K562 (cell line): ENCODE data around the gene ZNF30. TPM values are rescaled to one million over a fixed set of nuclear protein-coding genes. Genes with fewer than 3 reads are reported as not detected.

Experiments used
- ARNT ChIP-seq, 2 experiments: fragments of 450-650 bp; IDR thresholded peaks; 2 replicates each; pipeline ENCODE4 v1.6.1; 2016; ENCODE audit warnings: mild to moderate bottlenecking in 1 of 2
- ELF2 ChIP-seq: fragments of 250-450 bp; sonication (Bioruptor Pico); IDR thresholded peaks from 2 replicates; pipeline ENCODE4 v1.5.0; 2021; ENCODE audit warnings: mild to moderate bottlenecking
- FOXO4 ChIP-seq: fragments of 450-650 bp; formaldehyde crosslinking; IDR thresholded peaks from 2 replicates; pipeline ENCODE4 v1.4.0; 2020; ENCODE audit warnings: mild to moderate bottlenecking, moderate library complexity
- KDM4B ChIP-seq, 2 experiments: fragments of 450-650 bp in 1 of 2; sonication (generic) in 1 of 2; IDR thresholded peaks; 2 replicates each; pipeline ENCODE4 v1.6.1; 2016 to 2017; ENCODE audit warnings: borderline replicate concordance in 2 of 2, antibody characterized with exemption in 1 of 2, low read depth in 1 of 2, mild to moderate bottlenecking in 1 of 2
- NFE2L1 ChIP-seq: fragments of 450-650 bp; IDR thresholded peaks from 2 replicates; pipeline ENCODE4 v1.6.1; 2016; ENCODE audit warnings: missing genetic modification characterization, low read depth, mild to moderate bottlenecking, missing compliant biosample characterization, moderate library complexity, borderline replicate concordance
- POU5F1 ChIP-seq: fragments of 150-350 bp; IDR thresholded peaks from 2 replicates; pipeline ENCODE4 v1.6.1; 2014; ENCODE audit warnings: borderline replicate concordance, low read length, low read depth, mild to moderate bottlenecking; ENCODE audit not compliant: partially characterized antibody
- PREB ChIP-seq: sonication (generic); formaldehyde crosslinking; IDR thresholded peaks from 2 replicates; pipeline ENCODE4 v1.8.1; 2023; ENCODE audit warnings: mild to moderate bottlenecking, missing genetic modification reagents
- PTRF ChIP-seq: fragments of 450-650 bp; IDR thresholded peaks from 2 replicates; pipeline ENCODE4 v1.6.1; 2016; ENCODE audit warnings: mild to moderate bottlenecking, missing genetic modification characterization, missing compliant biosample characterization
- RCOR1 ChIP-seq, 2 experiments: IDR thresholded peaks; 2 replicates each; pipeline ENCODE4 v1.6.1; 2012; ENCODE audit warnings: low read depth in 2 of 2, low read length in 2 of 2, borderline replicate concordance in 1 of 2, improper control_type of control experiment in 1 of 2
- ZMIZ1 ChIP-seq, 2 experiments: fragments of 150-350 bp in 1 of 2; IDR thresholded peaks; 2 replicates each; pipeline ENCODE4 v1.6.1; 2012 to 2016; ENCODE audit warnings: low read depth in 2 of 2, low read length in 2 of 2, mild to moderate bottlenecking in 1 of 2, moderate library complexity in 1 of 2
- polyA plus RNA-seq, 8 experiments: library from polyadenylated mRNA; depleted of rRNA in 4 of 8; stranded (reverse) in 5 of 8; unstranded in 3 of 8; fragments of >200 nt; fragmentation: Nextera tagmentation in 2 of 8; fragmentation: Illumina TruSeq in 1 of 8; extraction: Ambion mirVana in 2 of 8; extraction: Trizol in 1 of 8; gene quantifications; 2 replicates each; pipeline versions ENCODE4 v1.2.1 to v1.2.3, GENCODE V29; 2011 to 2014; ENCODE audit warnings: inconsistent platforms in 1 of 8, missing spikeins in 1 of 8
- total RNA-seq, 7 experiments: library from RNA; depleted of rRNA in 6 of 7; stranded (reverse); fragments of >200 nt in 6 of 7; fragmentation: Illumina TruSeq in 2 of 7; extraction: Trizol in 2 of 7; gene quantifications; 2 replicates each; pipeline versions ENCODE4 v1.2.1 to v1.2.3, GENCODE V29; 2011 to 2021; ENCODE audit warnings: low replicate concordance in 1 of 7

ZNF30 gene
- total and polyA plus RNA-seq, 9 of the 15 experiments (the other 6 are each of a cell fraction or from before 2014, with no cell fraction given) = 7.3 to 13.4 (median 10.6) TPM

GRCh38 chr19:34962687-34963572 lies 36.2 kb downstream of the ZNF30 start (continued):
- no peak for TF ChIP-seq ZMIZ1 (IDR thresholded peaks at IDR 0.05; ENCODE audit: low read depth in 2 of 2, low read length in 2 of 2)
- TF ChIP-seq NFE2L1 (tag) = no peak
- TF ChIP-seq PREB = no peak
- TF ChIP-seq ARNT (IDR thresholded peaks at IDR 0.05) = no peak
- no peak for TF ChIP-seq ELF2 (CRISPR knock-in tag)
- no peak for TF ChIP-seq KDM4B (IDR thresholded peaks at IDR 0.05; ENCODE audit: borderline replicate concordance in 2 of 2, low read depth in 1 of 2)
- TF ChIP-seq POU5F1 = no peak
- no peak for TF ChIP-seq PTRF (tag)
- no peak for TF ChIP-seq FOXO4 (CRISPR knock-in tag)
- no peak for TF ChIP-seq RCOR1 (IDR thresholded peaks at IDR 0.05; ENCODE audit: borderline replicate concordance in 1 of 2, low read depth in 2 of 2, low read length in 2 of 2)
